Caco-2 (cell line): ENCODE results near the gene MACROD1. TPM values are rescaled to one million over a fixed set of nuclear protein-coding genes. Genes with fewer than 3 reads are reported as not detected.

Experiments
- BruUV-seq: library from RNA; stranded (reverse); fragments of 400-500 nt; replicated peaks from 2 replicates; lab custom pipeline; 2021; lab: Mats Ljungman, UMichigan
- CTCF ChIA-PET: fragments of 300-600 bp; sonication (Branson Sonifier 250); formaldehyde crosslinking; loops from one replicate; lab custom pipeline; 2022; ENCODE audit warnings: antibody characterized with exemption; lab: Charles Lee
- POLR2A ChIA-PET: fragments of 300-600 bp; sonication (Branson Sonifier 250); formaldehyde crosslinking; loops from one replicate; lab custom pipeline; 2022; ENCODE audit warnings: antibody characterized with exemption; lab: Charles Lee
- DNase-seq, 2 experiments: peaks; one replicate each; pipeline versions ENCODE4 v3.0.0 to v3.0.0-alpha.2; 2020 to 2022
- H3K27me3 ChIP-seq: replicated peaks from 2 replicates; pipeline ENCODE4 v1.6.0; 2011; ENCODE audit warnings: low read length; ENCODE audit not compliant: control insufficient read depth, insufficient read depth
- H3K36me3 ChIP-seq: 2 replicates; pipeline ENCODE4 v1.5.1; 2011; ENCODE audit warnings: low read length; ENCODE audit not compliant: control insufficient read depth, insufficient read depth
- H3K4me1 ChIP-seq: fragments of 250-450 bp; sonication (Bioruptor Pico); 2 replicates; pipeline ENCODE4 v1.5.1; 2020; ENCODE audit warnings: mild to moderate bottlenecking
- H3K4me3 ChIP-seq: 2 replicates; pipeline ENCODE4 v1.5.1; 2011; ENCODE audit warnings: low read depth, mild to moderate bottlenecking, control low read depth, low read length
- H3K9me3 ChIP-seq: fragments of 250-450 bp; sonication (Bioruptor Pico); 2 replicates; pipeline ENCODE4 v1.5.1; 2020; ENCODE audit warnings: mild to moderate bottlenecking, moderate library complexity
- H3K27ac Mint-ChIP-seq: one replicate; pipeline ENCODE4 v1.8.0; 2022; ENCODE audit warnings: mixed read lengths; ENCODE audit not compliant: unreplicated experiment
- H3K27me3 Mint-ChIP-seq: one replicate; pipeline ENCODE4 v1.8.0; 2022; ENCODE audit warnings: mixed read lengths; ENCODE audit not compliant: insufficient read depth, unreplicated experiment
- H3K36me3 Mint-ChIP-seq: one replicate; pipeline ENCODE4 v1.8.0; 2022; ENCODE audit warnings: mild to moderate bottlenecking, mixed read lengths; ENCODE audit not compliant: insufficient read depth, unreplicated experiment
- H3K4me1 Mint-ChIP-seq: one replicate; pipeline ENCODE4 v1.8.0; 2022; ENCODE audit warnings: low read depth, mixed read lengths; ENCODE audit not compliant: unreplicated experiment
- H3K4me3 Mint-ChIP-seq: one replicate; pipeline ENCODE4 v1.8.0; 2022; ENCODE audit warnings: mild to moderate bottlenecking, moderate library complexity, mixed read lengths; ENCODE audit not compliant: unreplicated experiment
- H3K9me3 Mint-ChIP-seq: one replicate; pipeline ENCODE4 v1.8.0; 2022; ENCODE audit warnings: mixed read lengths; ENCODE audit not compliant: unreplicated experiment
- CTCF ChIP-seq, 2 experiments: fragments of 200-600 bp in 1 of 2; IDR thresholded peaks; 1 replicate in 1 of 2; 2 replicates in 1 of 2; pipeline versions ENCODE4 v1.5.1 to v1.8.0; 2011 to 2022; ENCODE audit warnings: antibody characterized with exemption in 1 of 2, control low read depth in 1 of 2, inconsistent platforms in 1 of 2, low read depth in 1 of 2, low read length in 1 of 2, mild to moderate bottlenecking in 1 of 2, moderate library complexity in 1 of 2; ENCODE audit not compliant: insufficient read depth in 1 of 2, severe bottlenecking in 1 of 2, unreplicated experiment in 1 of 2
- intact Hi-C: fragments of 100-400 bp; cut with micrococcal nuclease; formaldehyde crosslinking; loops from one replicate; pipeline ENCODE4 v1.10.0; 2022; ENCODE audit not compliant: unreplicated experiment
- total RNA-seq: library from RNA; stranded (reverse); gene quantifications from 2 replicates; pipeline ENCODE4 v1.2.3, GENCODE V29; 2022

Gene MACROD1
- total RNA-seq, 1 experiment from 2014 or later = 29.6 TPM

GRCh38 chr11:64083398-64084080 lies 82.4 kb downstream of the MACROD1 start:
- peaks cover 10% of the 10 kb centered on the region for H3K4me1 ChIP-seq
- ChIA-PET POLR2A (no interaction called here), CTCF (no interaction called here)
- H3K27me3 ChIP-seq = no peaks in the 10 kb centered on the region
- DNase-seq = no peak
- Mint-ChIP-seq H3K27ac (no peak overlapping the region), H3K36me3 (peaks cover 7% of the 10 kb centered on the region), H3K9me3 (no peaks in the 10 kb centered on the region), H3K4me3 (no peak overlapping the region), H3K4me1 (peaks cover 7% of the 10 kb centered on the region), H3K27me3 (no peaks in the 10 kb centered on the region)
- H3K36me3 ChIP-seq = no peaks in the 10 kb centered on the region
- H3K9me3 ChIP-seq = no peaks in the 10 kb centered on the region
- intact Hi-C loops = no loop called here
- BruUV-seq = no TSS peak
- no peak overlapping the region for H3K4me3 ChIP-seq
- no peak for TF ChIP-seq CTCF (IDR thresholded peaks at IDR 0.05; ENCODE audit: insufficient read depth in 1 of 2, low read depth in 1 of 2, low read length in 1 of 2, severe bottlenecking in 1 of 2, unreplicated experiment in 1 of 2)

GRCh38 chr11:64081745-64082442 lies 84.0 kb downstream of the MACROD1 start:
- Histone ChIP-seq H3K36me3 (no peaks in the 10 kb centered on the region), H3K4me1 (peaks cover 10% of the 10 kb centered on the region), H3K4me3 (no peak overlapping the region), H3K27me3 (no peaks in the 10 kb centered on the region), H3K9me3 (no peaks in the 10 kb centered on the region)
- TF ChIP-seq CTCF (IDR thresholded peaks at IDR 0.05; ENCODE audit: insufficient read depth in 1 of 2, low read depth in 1 of 2, low read length in 1 of 2, severe bottlenecking in 1 of 2, unreplicated experiment in 1 of 2) = no peak
- no TSS peak for BruUV-seq
- H3K4me3 Mint-ChIP-seq = no peak overlapping the region
- H3K4me1 Mint-ChIP-seq = peaks cover 7% of the 10 kb centered on the region
- ChIA-PET CTCF (no interaction called here), POLR2A (no interaction called here)
- intact Hi-C loops = no loop called here
- H3K9me3 Mint-ChIP-seq = no peaks in the 10 kb centered on the region
- H3K36me3 Mint-ChIP-seq = peaks cover 7% of the 10 kb centered on the region
- no peaks in the 10 kb centered on the region for H3K27me3 Mint-ChIP-seq
- no peak for DNase-seq
- no peak overlapping the region for H3K27ac Mint-ChIP-seq

- H3K27me3 ChIP-seq = no peaks in the 10 kb centered on the region
- CTCF ChIA-PET = no interaction called here
- H3K27me3 Mint-ChIP-seq = no peaks in the 10 kb centered on the region
Observed at GRCh38 chr11:64080390-64080789, 85.5 kb downstream of the MACROD1 start.

More at GRCh38 chr11:64080390-64080789, 85.5 kb downstream of the MACROD1 start:
- H3K4me1 Mint-ChIP-seq = no peaks in the 10 kb centered on the region
- no peaks in the 10 kb centered on the region; the same call in 1 of the 2 replicates for H3K36me3 ChIP-seq
- H3K27ac Mint-ChIP-seq = no peak overlapping the region
- peaks cover 6% of the 10 kb centered on the region for H3K4me1 ChIP-seq
- no TSS peak for BruUV-seq
- DNase-seq = no peak
- H3K9me3 ChIP-seq = no peaks in the 10 kb centered on the region
- POLR2A ChIA-PET = no interaction called here
- no peak for TF ChIP-seq CTCF (IDR thresholded peaks at IDR 0.05; ENCODE audit: insufficient read depth in 1 of 2, low read depth in 1 of 2, low read length in 1 of 2, severe bottlenecking in 1 of 2, unreplicated experiment in 1 of 2)
- H3K4me3 ChIP-seq = no peak overlapping the region
- H3K9me3 Mint-ChIP-seq = no peaks in the 10 kb centered on the region
- intact Hi-C loops = no loop called here
- peaks cover 7% of the 10 kb centered on the region for H3K36me3 Mint-ChIP-seq
- no peak overlapping the region for H3K4me3 Mint-ChIP-seq
